Measurements from ENCODE around the gene RAB8B. TPM values are rescaled to one million over a fixed set of nuclear protein-coding genes. Genes with fewer than 3 reads are reported as not detected.

RAB8B gene
- total and polyA plus RNA-seq, 9 of the 15 experiments (the other 6 are each of a cell fraction or from before 2014, with no cell fraction given), result 7.8 to 32.1 (median 24.2) TPM

DNA sequence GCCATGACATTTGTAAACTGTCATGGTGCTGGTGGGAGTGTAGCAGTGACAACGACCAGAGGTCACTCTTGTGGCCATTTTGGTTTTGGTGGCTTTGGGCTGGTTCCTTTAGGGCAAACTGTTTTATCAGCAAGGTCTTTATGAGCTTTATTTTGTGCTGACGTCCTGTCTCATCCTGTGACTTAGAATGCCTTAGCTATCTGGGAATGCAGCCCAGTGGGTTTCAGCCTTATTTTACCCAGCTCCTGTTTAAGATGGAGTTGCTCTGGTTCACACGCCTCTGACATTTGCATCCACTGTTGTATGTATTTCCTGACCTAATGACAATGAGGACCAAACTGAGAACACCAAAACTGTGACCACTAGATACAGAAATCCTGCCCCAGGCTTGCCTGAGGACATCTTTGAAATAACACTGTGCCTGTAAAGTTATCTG is 37.6 kb downstream of the RAB8B start (continued):
- TF ChIP-seq BCOR (IDR thresholded peaks at IDR 0.05) (no peak), CUX1 (CRISPR knock-in tag; IDR thresholded peaks at IDR 0.05) (peak; percentile 99), SLC30A9 (CRISPR knock-in tag; IDR thresholded peaks at IDR 0.05) (no peak), ZNF175 (CRISPR knock-in tag; IDR thresholded peaks at IDR 0.05; ENCODE audit: low read depth) (peak; percentile 98), ZNF212 (CRISPR knock-in tag; IDR thresholded peaks at IDR 0.05) (peak; percentile 65; the same call in 1 of the 2 replicates)
- TF ChIP-seq, protein P1, sequence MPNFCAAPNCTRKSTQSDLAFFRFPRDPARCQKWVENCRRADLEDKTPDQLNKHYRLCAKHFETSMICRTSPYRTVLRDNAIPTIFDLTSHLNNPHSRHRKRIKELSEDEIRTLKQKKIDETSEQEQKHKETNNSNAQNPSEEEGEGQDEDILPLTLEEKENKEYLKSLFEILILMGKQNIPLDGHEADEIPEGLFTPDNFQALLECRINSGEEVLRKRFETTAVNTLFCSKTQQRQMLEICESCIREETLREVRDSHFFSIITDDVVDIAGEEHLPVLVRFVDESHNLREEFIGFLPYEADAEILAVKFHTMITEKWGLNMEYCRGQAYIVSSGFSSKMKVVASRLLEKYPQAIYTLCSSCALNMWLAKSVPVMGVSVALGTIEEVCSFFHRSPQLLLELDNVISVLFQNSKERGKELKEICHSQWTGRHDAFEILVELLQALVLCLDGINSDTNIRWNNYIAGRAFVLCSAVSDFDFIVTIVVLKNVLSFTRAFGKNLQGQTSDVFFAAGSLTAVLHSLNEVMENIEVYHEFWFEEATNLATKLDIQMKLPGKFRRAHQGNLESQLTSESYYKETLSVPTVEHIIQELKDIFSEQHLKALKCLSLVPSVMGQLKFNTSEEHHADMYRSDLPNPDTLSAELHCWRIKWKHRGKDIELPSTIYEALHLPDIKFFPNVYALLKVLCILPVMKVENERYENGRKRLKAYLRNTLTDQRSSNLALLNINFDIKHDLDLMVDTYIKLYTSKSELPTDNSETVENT (CRISPR knock-in tag; IDR thresholded peaks at IDR 0.05), result no peak
- TF ChIP-seq, protein P2, sequence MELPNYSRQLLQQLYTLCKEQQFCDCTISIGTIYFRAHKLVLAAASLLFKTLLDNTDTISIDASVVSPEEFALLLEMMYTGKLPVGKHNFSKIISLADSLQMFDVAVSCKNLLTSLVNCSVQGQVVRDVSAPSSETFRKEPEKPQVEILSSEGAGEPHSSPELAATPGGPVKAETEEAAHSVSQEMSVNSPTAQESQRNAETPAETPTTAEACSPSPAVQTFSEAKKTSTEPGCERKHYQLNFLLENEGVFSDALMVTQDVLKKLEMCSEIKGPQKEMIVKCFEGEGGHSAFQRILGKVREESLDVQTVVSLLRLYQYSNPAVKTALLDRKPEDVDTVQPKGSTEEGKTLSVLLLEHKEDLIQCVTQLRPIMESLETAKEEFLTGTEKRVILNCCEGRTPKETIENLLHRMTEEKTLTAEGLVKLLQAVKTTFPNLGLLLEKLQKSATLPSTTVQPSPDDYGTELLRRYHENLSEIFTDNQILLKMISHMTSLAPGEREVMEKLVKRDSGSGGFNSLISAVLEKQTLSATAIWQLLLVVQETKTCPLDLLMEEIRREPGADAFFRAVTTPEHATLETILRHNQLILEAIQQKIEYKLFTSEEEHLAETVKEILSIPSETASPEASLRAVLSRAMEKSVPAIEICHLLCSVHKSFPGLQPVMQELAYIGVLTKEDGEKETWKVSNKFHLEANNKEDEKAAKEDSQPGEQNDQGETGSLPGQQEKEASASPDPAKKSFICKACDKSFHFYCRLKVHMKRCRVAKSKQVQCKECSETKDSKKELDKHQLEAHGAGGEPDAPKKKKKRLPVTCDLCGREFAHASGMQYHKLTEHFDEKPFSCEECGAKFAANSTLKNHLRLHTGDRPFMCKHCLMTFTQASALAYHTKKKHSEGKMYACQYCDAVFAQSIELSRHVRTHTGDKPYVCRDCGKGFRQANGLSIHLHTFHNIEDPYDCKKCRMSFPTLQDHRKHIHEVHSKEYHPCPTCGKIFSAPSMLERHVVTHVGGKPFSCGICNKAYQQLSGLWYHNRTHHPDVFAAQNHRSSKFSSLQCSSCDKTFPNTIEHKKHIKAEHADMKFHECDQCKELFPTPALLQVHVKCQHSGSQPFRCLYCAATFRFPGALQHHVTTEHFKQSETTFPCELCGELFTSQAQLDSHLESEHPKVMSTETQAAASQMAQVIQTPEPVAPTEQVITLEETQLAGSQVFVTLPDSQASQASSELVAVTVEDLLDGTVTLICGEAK (IDR thresholded peaks at IDR 0.05), result no peak
- TF ChIP-seq, protein P2 (CRISPR knock-in tag; IDR thresholded peaks at IDR 0.05), result no peak
